MM.1S (cell line): ENCODE results near the gene DMTF1.

Source experiments
- DNase-seq: peaks from one replicate; pipeline ENCODE4 v3.0.0-alpha.2; 2015
- H2AFZ ChIP-seq: fragments of 300-600 bp; sonication (generic); 2 replicates; pipeline ENCODE4 v1.6.0; 2016; ENCODE audit warnings: antibody characterized with exemption, low read length
- H3F3A ChIP-seq: fragments of 300-600 bp; sonication (generic); 2 replicates; pipeline ENCODE4 v1.6.1; 2016; ENCODE audit warnings: mild to moderate bottlenecking, antibody characterized with exemption, low read length, moderate library complexity, mixed read lengths; ENCODE audit not compliant: insufficient read depth
- H3K27ac ChIP-seq: fragments of 300-600 bp; sonication (generic); 2 replicates; pipeline ENCODE4 v1.5.1; 2016; ENCODE audit warnings: mild to moderate bottlenecking, low read length
- H3K27me3 ChIP-seq: fragments of 300-600 bp; sonication (generic); replicated peaks from 2 replicates; pipeline ENCODE4 v1.6.0; 2016; ENCODE audit warnings: low read length; ENCODE audit not compliant: insufficient read depth
- H3K36me3 ChIP-seq: fragments of 300-600 bp; sonication (generic); replicated peaks from 2 replicates; pipeline ENCODE4 v1.6.1; 2016; ENCODE audit warnings: mild to moderate bottlenecking, low read length, mixed read lengths; ENCODE audit not compliant: insufficient read depth
- H3K4me1 ChIP-seq: fragments of 300-600 bp; sonication (generic); 2 replicates; pipeline ENCODE4 v1.6.1; 2016; ENCODE audit warnings: low read length, mixed read lengths
- H3K4me2 ChIP-seq: fragments of 300-600 bp; sonication (generic); 2 replicates; pipeline ENCODE4 v1.6.0; 2016; ENCODE audit warnings: low read depth, low read length
- H3K4me3 ChIP-seq: fragments of 300-600 bp; sonication (generic); 2 replicates; pipeline ENCODE4 v1.5.1; 2016; ENCODE audit warnings: low read length, mixed read lengths
- H3K79me2 ChIP-seq: fragments of 300-600 bp; sonication (generic); 2 replicates; pipeline ENCODE4 v1.6.1; 2016; ENCODE audit warnings: mixed run types, low read length, mixed read lengths
- H3K9ac ChIP-seq: fragments of 300-600 bp; sonication (generic); 2 replicates; pipeline ENCODE4 v1.6.1; 2016; ENCODE audit warnings: low read length, mixed read lengths
- H3K9me2 ChIP-seq: fragments of 300-600 bp; sonication (generic); replicated peaks from 2 replicates; pipeline ENCODE4 v1.6.1; 2016; ENCODE audit warnings: mild to moderate bottlenecking, low read length, mixed read lengths; ENCODE audit not compliant: insufficient read depth
- H3K9me3 ChIP-seq: fragments of 300-600 bp; sonication (generic); replicated peaks from 2 replicates; pipeline ENCODE4 v1.6.1; 2016; ENCODE audit warnings: mild to moderate bottlenecking, low read length, mixed read lengths; ENCODE audit not compliant: insufficient read depth
- H4K20me1 ChIP-seq: fragments of 300-600 bp; sonication (generic); 2 replicates; pipeline ENCODE4 v1.6.1; 2016; ENCODE audit warnings: mild to moderate bottlenecking, low read length, moderate library complexity, mixed read lengths; ENCODE audit not compliant: insufficient read depth
- EZH2 ChIP-seq: fragments of 300-600 bp; sonication (generic); optimal IDR thresholded peaks from 2 replicates; pipeline ENCODE3; 2017; ENCODE audit warnings: low read depth, mild to moderate bottlenecking, antibody characterized with exemption, low read length, mixed read lengths
- EZH2phosphoT487 ChIP-seq: fragments of 300-600 bp; sonication (generic); IDR thresholded peaks from 2 replicates; pipeline ENCODE4 v1.6.1; 2018; ENCODE audit warnings: antibody characterized with exemption, low read length
- TF ChIP-seq, protein P1 (sequence below): fragments of 300-600 bp; sonication (generic); IDR thresholded peaks from 2 replicates; pipeline ENCODE4 v1.5.1; 2016; ENCODE audit warnings: antibody characterized with exemption, low read length, mixed read lengths

DMTF1 gene

DNA sequence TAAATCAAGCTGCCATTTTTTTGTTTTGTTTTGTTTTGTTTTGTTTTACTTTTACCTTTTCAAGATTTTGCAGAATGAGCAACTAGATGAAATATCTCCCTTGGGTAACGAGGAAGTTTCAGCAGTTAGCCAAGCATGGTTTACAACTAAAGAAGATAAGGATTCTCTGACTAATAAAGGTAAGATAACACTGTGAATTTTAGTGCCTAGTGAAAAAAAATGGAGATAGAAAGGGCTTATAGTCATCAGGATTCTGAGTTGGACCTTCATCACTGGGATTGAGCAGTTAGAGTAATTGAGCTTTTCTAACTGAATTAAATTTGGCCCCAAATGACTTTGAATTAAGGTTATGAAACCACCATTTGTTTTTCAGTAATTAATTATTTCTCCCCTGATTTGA, 21.2 kb downstream of the DMTF1 start:
- no peaks in the 10 kb centered on the region for H3K79me2 ChIP-seq
- H3K27me3 ChIP-seq, result no peaks in the 10 kb centered on the region
- H3K9ac ChIP-seq, result no peak overlapping the region
- no peak for TF ChIP-seq EZH2
- TF ChIP-seq, protein P1, sequence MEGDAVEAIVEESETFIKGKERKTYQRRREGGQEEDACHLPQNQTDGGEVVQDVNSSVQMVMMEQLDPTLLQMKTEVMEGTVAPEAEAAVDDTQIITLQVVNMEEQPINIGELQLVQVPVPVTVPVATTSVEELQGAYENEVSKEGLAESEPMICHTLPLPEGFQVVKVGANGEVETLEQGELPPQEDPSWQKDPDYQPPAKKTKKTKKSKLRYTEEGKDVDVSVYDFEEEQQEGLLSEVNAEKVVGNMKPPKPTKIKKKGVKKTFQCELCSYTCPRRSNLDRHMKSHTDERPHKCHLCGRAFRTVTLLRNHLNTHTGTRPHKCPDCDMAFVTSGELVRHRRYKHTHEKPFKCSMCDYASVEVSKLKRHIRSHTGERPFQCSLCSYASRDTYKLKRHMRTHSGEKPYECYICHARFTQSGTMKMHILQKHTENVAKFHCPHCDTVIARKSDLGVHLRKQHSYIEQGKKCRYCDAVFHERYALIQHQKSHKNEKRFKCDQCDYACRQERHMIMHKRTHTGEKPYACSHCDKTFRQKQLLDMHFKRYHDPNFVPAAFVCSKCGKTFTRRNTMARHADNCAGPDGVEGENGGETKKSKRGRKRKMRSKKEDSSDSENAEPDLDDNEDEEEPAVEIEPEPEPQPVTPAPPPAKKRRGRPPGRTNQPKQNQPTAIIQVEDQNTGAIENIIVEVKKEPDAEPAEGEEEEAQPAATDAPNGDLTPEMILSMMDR, result no peak
- TF ChIP-seq EZH2phosphoT487, result no peak
- H2AFZ ChIP-seq, result no peak overlapping the region
- DNase-seq, result no peak
- H3K9me2 ChIP-seq, result no peaks in the 10 kb centered on the region
- H3K4me2 ChIP-seq, result no peak overlapping the region
- no peak overlapping the region for H3K4me3 ChIP-seq
- H3K36me3 ChIP-seq, result peaks cover 14% of the 10 kb centered on the region; the same call in 1 of the 2 replicates
- H3K27ac ChIP-seq, result no peak overlapping the region
- H3K4me1 ChIP-seq, result no peaks in the 10 kb centered on the region
- H4K20me1 ChIP-seq, result no peaks in the 10 kb centered on the region
- H3K9me3 ChIP-seq, result no peaks in the 10 kb centered on the region
- no peaks in the 10 kb centered on the region for H3F3A ChIP-seq

DNA sequence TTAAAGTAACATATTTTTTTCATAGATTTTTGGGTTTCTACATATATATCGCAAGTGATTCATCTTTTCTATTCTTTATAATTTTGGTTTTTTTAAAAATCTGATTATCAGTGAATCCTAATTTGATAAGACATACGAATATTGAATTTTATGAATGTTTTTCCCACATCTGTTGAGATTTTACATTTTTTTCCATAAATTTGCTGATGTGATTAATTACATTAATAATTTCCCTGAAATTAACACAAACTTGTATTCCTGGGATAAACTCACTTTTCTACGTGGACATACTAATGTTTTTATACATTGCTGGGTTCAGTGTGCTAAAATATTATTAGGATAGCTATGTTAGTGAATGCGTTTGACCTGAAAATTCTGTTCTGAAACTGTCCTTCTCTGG, 26.1 kb downstream of the DMTF1 start:
- no peak overlapping the region for H3K4me3 ChIP-seq
- no peaks in the 10 kb centered on the region for H3K9me2 ChIP-seq
- TF ChIP-seq EZH2, result no peak
- TF ChIP-seq, protein P1, result no peak
- TF ChIP-seq EZH2phosphoT487, result no peak
- no peaks in the 10 kb centered on the region for H4K20me1 ChIP-seq
- H3K79me2 ChIP-seq, result no peaks in the 10 kb centered on the region
- peaks cover 22% of the 10 kb centered on the region; the same call in 1 of the 2 replicates for H3K36me3 ChIP-seq
- H3F3A ChIP-seq, result no peaks in the 10 kb centered on the region
- no peaks in the 10 kb centered on the region for H3K9me3 ChIP-seq
- H3K27ac ChIP-seq, result no peak overlapping the region
- no peak overlapping the region for H3K4me2 ChIP-seq
- no peak overlapping the region for H3K9ac ChIP-seq
- H2AFZ ChIP-seq, result no peak overlapping the region
- no peaks in the 10 kb centered on the region for H3K4me1 ChIP-seq
- no peaks in the 10 kb centered on the region for H3K27me3 ChIP-seq
- DNase-seq, result no peak

DNA sequence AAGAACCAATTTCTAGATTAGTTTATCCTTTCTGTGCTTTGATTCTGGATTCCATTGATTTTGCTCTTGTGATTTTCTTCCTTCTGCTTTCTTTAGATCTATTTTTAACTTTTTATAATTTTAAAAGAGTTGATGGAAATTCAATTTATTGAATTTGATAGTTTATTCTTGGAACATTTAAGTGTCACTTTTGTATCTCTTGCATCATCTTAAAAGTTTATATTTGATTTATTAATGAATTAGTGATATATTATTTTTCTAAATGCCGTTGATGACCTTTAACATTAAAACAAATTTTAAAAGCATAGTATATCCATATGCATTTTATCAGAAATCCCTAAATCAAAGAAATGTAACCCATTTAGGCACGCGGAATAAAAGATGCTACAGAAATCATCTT, 26.9 kb downstream of the DMTF1 start:
- Histone ChIP-seq H3F3A (no peaks in the 10 kb centered on the region), H2AFZ (no peak overlapping the region), H3K4me2 (no peak overlapping the region), H4K20me1 (no peaks in the 10 kb centered on the region), H3K9me3 (no peaks in the 10 kb centered on the region), H3K79me2 (no peaks in the 10 kb centered on the region), H3K4me3 (no peak overlapping the region), H3K4me1 (no peaks in the 10 kb centered on the region), H3K36me3 (peaks cover 22% of the 10 kb centered on the region; the same call in 1 of the 2 replicates), H3K27me3 (no peaks in the 10 kb centered on the region), H3K9ac (no peak overlapping the region), H3K27ac (no peak overlapping the region), H3K9me2 (no peaks in the 10 kb centered on the region)
- TF ChIP-seq EZH2 (no peak), EZH2phosphoT487 (no peak)
- TF ChIP-seq, protein P1, result no peak
- DNase-seq, result no peak

DNA sequence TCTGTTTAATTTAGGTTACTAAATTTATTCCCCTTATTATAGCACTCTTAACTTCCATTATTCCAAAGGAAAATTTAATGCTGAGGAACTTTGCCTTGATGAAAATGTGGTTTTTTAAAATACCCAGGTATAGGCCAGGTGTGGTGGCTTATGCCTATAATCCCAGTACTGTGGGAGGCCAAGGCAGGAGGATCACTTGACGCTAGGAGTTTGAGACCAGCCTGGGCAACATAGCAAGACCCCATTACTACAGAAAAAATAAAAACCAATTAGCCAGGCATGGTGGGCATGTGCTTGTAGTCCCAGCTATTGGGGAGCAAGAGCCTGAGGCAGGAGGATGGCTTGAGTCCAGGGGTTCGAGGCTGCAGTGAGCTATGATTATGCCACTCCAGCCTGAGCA, 34.9 kb downstream of the DMTF1 start:
- H3K36me3 ChIP-seq, result peaks cover 8% of the 10 kb centered on the region; the same call in 1 of the 2 replicates
- H4K20me1 ChIP-seq, result no peaks in the 10 kb centered on the region
- H3K4me3 ChIP-seq, result no peak overlapping the region
- H3K27ac ChIP-seq, result no peak overlapping the region
- TF ChIP-seq EZH2 (no peak), EZH2phosphoT487 (no peak)
- TF ChIP-seq, protein P1, result no peak
- H3K4me2 ChIP-seq, result no peak overlapping the region
- no peak overlapping the region for H3K9ac ChIP-seq
- H2AFZ ChIP-seq, result no peak overlapping the region
- DNase-seq, result no peak
- H3K9me3 ChIP-seq, result no peaks in the 10 kb centered on the region
- H3F3A ChIP-seq, result no peaks in the 10 kb centered on the region
- no peaks in the 10 kb centered on the region for H3K9me2 ChIP-seq
- no peaks in the 10 kb centered on the region for H3K4me1 ChIP-seq
- no peaks in the 10 kb centered on the region for H3K79me2 ChIP-seq
- H3K27me3 ChIP-seq, result no peaks in the 10 kb centered on the region
